Measurements from ENCODE around the gene UBFD1. TPM values are rescaled to one million over a fixed set of nuclear protein-coding genes. Genes with fewer than 3 reads are reported as not detected.
"Not testable (repeated sequence)": the region's sequence is repeated elsewhere in the genome, so short reads cannot be mapped to it uniquely, and the experiment has no call there.

UBFD1 gene
- 10 to 100 TPM in 2 of 4 donors, 1 to 10 TPM in 2; 4.6 to 39.7 (median 10.8) TPM for polyA plus RNA-seq
- long read RNA-seq, donor 1, result 0 reads
- long read RNA-seq, donor 2, full-length matches to known transcripts, result 6 of 6 reads
- long read RNA-seq, donor 2, partial matches to known transcripts, result 0 of 6 reads
- long read RNA-seq, donor 2, other reads (novel, unspliced or antisense), result 0 of 6 reads
- long read RNA-seq, donor 3, full-length matches to known transcripts, result 1 of 8 reads
- long read RNA-seq, donor 3, partial matches to known transcripts, result 7 of 8 reads
- long read RNA-seq, donor 3, other reads (novel, unspliced or antisense), result 0 of 8 reads
- long read RNA-seq, donor 4, result 0 reads
- long read RNA-seq, donor 5, full-length matches to known transcripts, result 2 of 2 reads
- long read RNA-seq, donor 5, partial matches to known transcripts, result 0 of 2 reads
- long read RNA-seq, donor 5, other reads (novel, unspliced or antisense), result 0 of 2 reads
- long read RNA-seq, donor 6, full-length matches to known transcripts, result 4 of 4 reads
- long read RNA-seq, donor 6, partial matches to known transcripts, result 0 of 4 reads
- long read RNA-seq, donor 6, other reads (novel, unspliced or antisense), result 0 of 4 reads
- long read RNA-seq, donor 7, full-length matches to known transcripts, result 16 of 1,993 reads
- long read RNA-seq, donor 7, partial matches to known transcripts, result 1,942 of 1,993 reads
- long read RNA-seq, donor 7, other reads (novel, unspliced or antisense), result 35 of 1,993 reads
- long read RNA-seq, donor 8, result 0 reads
- long read RNA-seq, donor 9, full-length matches to known transcripts, result 1 of 1 reads
- long read RNA-seq, donor 9, partial matches to known transcripts, result 0 of 1 reads
- long read RNA-seq, donor 9, other reads (novel, unspliced or antisense), result 0 of 1 reads
- long read RNA-seq, donor 10, full-length matches to known transcripts, result 12 of 12 reads
- long read RNA-seq, donor 10, partial matches to known transcripts, result 0 of 12 reads
- long read RNA-seq, donor 10, other reads (novel, unspliced or antisense), result 0 of 12 reads

GRCh38 chr16:23556881-23557778 is at the start of gene UBFD1, which contains the start of gene EARS2:
Gene UBFD1, plus strand, starts transcription at chr16:23557727. Its CDS starts 16 bp downstream, at chr16:23557743.
Gene EARS2, minus strand, starts transcription at chr16:23557350. Its CDS starts 7 bp downstream, at chr16:23557343.
- Histone ChIP-seq H3K9me3 (ENCODE audit: control insufficient read depth in 2 of 2, insufficient read depth in 1 of 2, low read depth in 1 of 2, low read length in 1 of 2) (no peaks in the 10 kb centered on the region), H3K4me3 (ENCODE audit: low read depth in 1 of 3, low read length in 3 of 3) (peak within 1 kb of the TSS; percentile 86 to 98 (median 97)), H3K36me3 (ENCODE audit: control insufficient read depth in 3 of 3, insufficient read depth in 2 of 3, low read depth in 1 of 3, low read length in 3 of 3) (peaks cover 0 to 20% (median 0%) of the 10 kb centered on the region in 3 donors), H3K4me1 (ENCODE audit: control insufficient read depth in 3 of 3, insufficient read depth in 2 of 3, low read depth in 1 of 3, low read length in 2 of 3) (peaks cover 0 to 10% (median 5%) of the 10 kb centered on the region in 3 donors), H3K27ac (ENCODE audit: low read depth in 1 of 3, low read length in 2 of 3) (peak within 1 kb of the TSS; percentile 71 to 91 (median 87)), H3K27me3 (ENCODE audit: control insufficient read depth in 3 of 3, insufficient read depth in 3 of 3, low read length in 3 of 3) (no peaks in the 10 kb centered on the region)
- 1% methylated on average over 53 to 65 of the region's 65 CpGs for WGBS, 3 donors
- DNase-seq (peak; percentile 99 to 100), FAIRE-seq (no peak)

GRCh38 chr16:23508589-23509440 is 48.7 kb upstream of the UBFD1 start:
- Histone ChIP-seq H3K4me1 (ENCODE audit: control insufficient read depth in 3 of 3, insufficient read depth in 2 of 3, low read depth in 1 of 3, low read length in 2 of 3) (peaks cover 0 to 16% (median 3%) of the 10 kb centered on the region in 3 donors), H3K27me3 (ENCODE audit: control insufficient read depth in 3 of 3, insufficient read depth in 3 of 3, low read length in 3 of 3) (no peaks in the 10 kb centered on the region), H3K27ac (ENCODE audit: low read depth in 1 of 3, low read length in 2 of 3) (no peak overlapping the region), H3K9me3 (ENCODE audit: control insufficient read depth in 2 of 2, insufficient read depth in 1 of 2, low read depth in 1 of 2, low read length in 1 of 2) (no peaks in the 10 kb centered on the region), H3K36me3 (ENCODE audit: control insufficient read depth in 3 of 3, insufficient read depth in 2 of 3, low read depth in 1 of 3, low read length in 3 of 3) (peaks cover 0 to 8% (median 0%) of the 10 kb centered on the region in 3 donors), H3K4me3 (ENCODE audit: low read depth in 1 of 3, low read length in 3 of 3) (peak overlapping the region; percentile 63 to 88 (median 88))
- DNase-seq, result peak; percentile 26 to 44
- FAIRE-seq, result no peak
- WGBS, 3 donors, result 20 to 30% (median 20%) methylated on average over 28 of the region's 28 CpGs

- Histone ChIP-seq H3K4me1 (ENCODE audit: control insufficient read depth in 3 of 3, insufficient read depth in 2 of 3, low read depth in 1 of 3, low read length in 2 of 3) (peaks cover 0 to 12% (median 2%) of the 10 kb centered on the region in 3 donors), H3K27ac (ENCODE audit: low read depth in 1 of 3, low read length in 2 of 3) (no peak overlapping the region)
- 1 to 8% (median 3%) methylated on average over 5 of the region's 5 CpGs for WGBS, 3 donors
These were observed 48.1 kb upstream of the UBFD1 start for GRCh38 chr16:23509441-23509754.

GRCh38 chr16:23509782-23510163 is 47.8 kb upstream of the UBFD1 start:
- H3K4me3 ChIP-seq (ENCODE audit: low read depth in 1 of 3, low read length in 3 of 3), result peak overlapping the region; percentile 63 to 88 (median 88)
- 0% methylated on average over 10 to 17 of the region's 17 CpGs for WGBS, 3 donors
- H3K27me3 ChIP-seq (ENCODE audit: control insufficient read depth in 3 of 3, insufficient read depth in 3 of 3, low read length in 3 of 3), result no peaks in the 10 kb centered on the region
- H3K4me1 ChIP-seq (ENCODE audit: control insufficient read depth in 3 of 3, insufficient read depth in 2 of 3, low read depth in 1 of 3, low read length in 2 of 3), result peaks cover 0 to 9% (median 1%) of the 10 kb centered on the region in 3 donors
- FAIRE-seq (no peak), DNase-seq (peak; percentile 35 to 56)
- peaks cover 0 to 10% (median 0%) of the 10 kb centered on the region in 3 donors for H3K36me3 ChIP-seq (ENCODE audit: control insufficient read depth in 3 of 3, insufficient read depth in 2 of 3, low read depth in 1 of 3, low read length in 3 of 3)
- H3K27ac ChIP-seq (ENCODE audit: low read depth in 1 of 3, low read length in 2 of 3), result peak overlapping the region in 1 of 3 donors; percentile 85
- H3K9me3 ChIP-seq (ENCODE audit: control insufficient read depth in 2 of 2, insufficient read depth in 1 of 2, low read depth in 1 of 2, low read length in 1 of 2), result no peaks in the 10 kb centered on the region

More at GRCh38 chr16:23509441-23509754, 48.1 kb upstream of the UBFD1 start:
- peak overlapping the region; percentile 63 to 88 (median 88) for H3K4me3 ChIP-seq (ENCODE audit: low read depth in 1 of 3, low read length in 3 of 3)
- H3K36me3 ChIP-seq (ENCODE audit: control insufficient read depth in 3 of 3, insufficient read depth in 2 of 3, low read depth in 1 of 3, low read length in 3 of 3), result peaks cover 0 to 10% (median 0%) of the 10 kb centered on the region in 3 donors
- no peak for FAIRE-seq
- no peaks in the 10 kb centered on the region for H3K27me3 ChIP-seq (ENCODE audit: control insufficient read depth in 3 of 3, insufficient read depth in 3 of 3, low read length in 3 of 3)
- no peaks in the 10 kb centered on the region for H3K9me3 ChIP-seq (ENCODE audit: control insufficient read depth in 2 of 2, insufficient read depth in 1 of 2, low read depth in 1 of 2, low read length in 1 of 2)
- no peak for DNase-seq

GRCh38 chr16:23510164-23510914 is 47.2 kb upstream of the UBFD1 start, which contains the start of gene GGA2:
Gene GGA2, minus strand, starts transcription at chr16:23510494. Its CDS starts 83 bp downstream, at chr16:23510411.
- FAIRE-seq (no peak), DNase-seq (peak; percentile 79 to 94)
- no peaks in the 10 kb centered on the region for H3K9me3 ChIP-seq (ENCODE audit: control insufficient read depth in 2 of 2, insufficient read depth in 1 of 2, low read depth in 1 of 2, low read length in 1 of 2)
- peaks cover 0 to 8% (median 0%) of the 10 kb centered on the region in 3 donors for H3K36me3 ChIP-seq (ENCODE audit: control insufficient read depth in 3 of 3, insufficient read depth in 2 of 3, low read depth in 1 of 3, low read length in 3 of 3)
- peak within 1 kb of the TSS in 2 of 3 donors; percentile 32 to 85 for H3K27ac ChIP-seq (ENCODE audit: low read depth in 1 of 3, low read length in 2 of 3)
- WGBS, 3 donors, result 0 to 1% (median 1%) methylated on average over 35 to 71 of the region's 71 CpGs
- peak within 1 kb of the TSS; percentile 63 to 88 (median 88) for H3K4me3 ChIP-seq (ENCODE audit: low read depth in 1 of 3, low read length in 3 of 3)
- H3K4me1 ChIP-seq (ENCODE audit: control insufficient read depth in 3 of 3, insufficient read depth in 2 of 3, low read depth in 1 of 3, low read length in 2 of 3), result peaks cover 0 to 4% (median 1%) of the 10 kb centered on the region in 3 donors
- H3K27me3 ChIP-seq (ENCODE audit: control insufficient read depth in 3 of 3, insufficient read depth in 3 of 3, low read length in 3 of 3), result no peaks in the 10 kb centered on the region

GRCh38 chr16:23510915-23511270 is 46.6 kb upstream of the UBFD1 start:
- H3K4me1 ChIP-seq (ENCODE audit: control insufficient read depth in 3 of 3, insufficient read depth in 2 of 3, low read depth in 1 of 3, low read length in 2 of 3); H3K36me3 ChIP-seq (ENCODE audit: control insufficient read depth in 3 of 3, insufficient read depth in 2 of 3, low read depth in 1 of 3, low read length in 3 of 3); H3K27ac ChIP-seq (ENCODE audit: low read depth in 1 of 3, low read length in 2 of 3); FAIRE-seq; DNase-seq; H3K27me3 ChIP-seq (ENCODE audit: control insufficient read depth in 3 of 3, insufficient read depth in 3 of 3, low read length in 3 of 3); H3K9me3 ChIP-seq (ENCODE audit: control insufficient read depth in 2 of 2, insufficient read depth in 1 of 2, low read depth in 1 of 2, low read length in 1 of 2): not testable (repeated sequence)
- H3K4me3 ChIP-seq (ENCODE audit: low read depth in 1 of 3, low read length in 3 of 3), result peak overlapping the region in 2 of 3 donors; percentile 63 to 88
- 66 to 77% (median 68%) methylated on average over 8 to 10 of the region's 10 CpGs for WGBS, 3 donors
